Loucy (cell line): ENCODE data around the gene SYNC.

Source experiments
- EZH2phosphoT487 ChIP-seq: fragments of 200-600 bp; IDR thresholded peaks from 2 replicates; pipeline ENCODE4 v1.6.1; 2018; ENCODE audit warnings: antibody characterized with exemption, mild to moderate bottlenecking, moderate library complexity, borderline replicate concordance
- TF ChIP-seq, protein P1 (sequence below): fragments of 200-600 bp; sonication (generic); conservative IDR thresholded peaks from 2 replicates; pipeline ENCODE4 v1.5.1; 2014; ENCODE audit warnings: mild to moderate bottlenecking, antibody characterized with exemption, low read length

DNA sequence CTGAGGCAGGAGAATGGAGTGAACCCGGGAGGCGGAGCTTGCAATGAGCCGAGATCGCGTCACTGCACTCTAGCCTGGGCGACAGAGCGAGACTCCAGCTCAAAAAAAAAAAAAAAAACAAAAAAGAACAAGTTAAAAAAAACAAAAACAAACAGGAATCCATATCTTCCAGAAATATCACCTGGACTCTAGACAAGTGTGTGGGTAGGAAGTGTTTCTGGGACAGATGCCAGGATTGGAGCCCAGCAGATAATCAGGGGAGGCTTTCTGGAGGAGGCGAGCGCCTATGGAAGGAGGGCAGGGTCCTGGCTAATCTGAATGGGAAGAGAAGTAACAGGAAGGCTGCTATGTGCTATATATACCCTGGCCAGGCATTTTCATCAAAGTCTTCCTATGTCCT is 43.6 kb upstream of the SYNC start:
- TF ChIP-seq, protein P1, sequence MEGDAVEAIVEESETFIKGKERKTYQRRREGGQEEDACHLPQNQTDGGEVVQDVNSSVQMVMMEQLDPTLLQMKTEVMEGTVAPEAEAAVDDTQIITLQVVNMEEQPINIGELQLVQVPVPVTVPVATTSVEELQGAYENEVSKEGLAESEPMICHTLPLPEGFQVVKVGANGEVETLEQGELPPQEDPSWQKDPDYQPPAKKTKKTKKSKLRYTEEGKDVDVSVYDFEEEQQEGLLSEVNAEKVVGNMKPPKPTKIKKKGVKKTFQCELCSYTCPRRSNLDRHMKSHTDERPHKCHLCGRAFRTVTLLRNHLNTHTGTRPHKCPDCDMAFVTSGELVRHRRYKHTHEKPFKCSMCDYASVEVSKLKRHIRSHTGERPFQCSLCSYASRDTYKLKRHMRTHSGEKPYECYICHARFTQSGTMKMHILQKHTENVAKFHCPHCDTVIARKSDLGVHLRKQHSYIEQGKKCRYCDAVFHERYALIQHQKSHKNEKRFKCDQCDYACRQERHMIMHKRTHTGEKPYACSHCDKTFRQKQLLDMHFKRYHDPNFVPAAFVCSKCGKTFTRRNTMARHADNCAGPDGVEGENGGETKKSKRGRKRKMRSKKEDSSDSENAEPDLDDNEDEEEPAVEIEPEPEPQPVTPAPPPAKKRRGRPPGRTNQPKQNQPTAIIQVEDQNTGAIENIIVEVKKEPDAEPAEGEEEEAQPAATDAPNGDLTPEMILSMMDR = no peak
- no peak for TF ChIP-seq EZH2phosphoT487
